Nephron (organoid): ENCODE results near the gene CACNA2D4.

Experiments
- H3K27ac Mint-ChIP-seq, 3 experiments: 2 replicates each; pipeline ENCODE4 v1.8.0; 2020; ENCODE audit warnings: mixed read lengths in 3 of 3, mild to moderate bottlenecking in 2 of 3, moderate library complexity in 1 of 3
- H3K27me3 Mint-ChIP-seq: 2 replicates; pipeline ENCODE4 v1.8.0; 2021; ENCODE audit warnings: low read depth, mild to moderate bottlenecking, moderate library complexity, mixed read lengths
- H3K36me3 Mint-ChIP-seq: 2 replicates; pipeline ENCODE4 v1.8.0; 2020; ENCODE audit warnings: low read depth, mixed read lengths
- H3K4me1 Mint-ChIP-seq: 2 replicates; pipeline ENCODE4 v1.8.0; 2020; ENCODE audit warnings: mixed read lengths
- H3K4me3 Mint-ChIP-seq, 3 experiments: 2 replicates each; pipeline ENCODE4 v1.8.0; 2020; ENCODE audit warnings: mild to moderate bottlenecking in 3 of 3, mixed read lengths in 3 of 3, moderate library complexity in 2 of 3
- H3K9me3 Mint-ChIP-seq: 2 replicates; pipeline ENCODE4 v1.8.0; 2020; ENCODE audit warnings: mixed read lengths
- CTCF ChIP-seq, 3 experiments: fragments of 200-600 bp; sonication (generic); IDR thresholded peaks; one replicate each; pipeline ENCODE4 v1.5.0; 2021; ENCODE audit warnings: antibody characterized with exemption in 3 of 3; ENCODE audit not compliant: unreplicated experiment in 3 of 3

The CACNA2D4 gene

GRCh38 chr12:1838205-1838993, 80.1 kb downstream of the CACNA2D4 start:
- H3K4me1 Mint-ChIP-seq = peaks cover 19% of the 10 kb centered on the region
- H3K36me3 Mint-ChIP-seq = no peaks in the 10 kb centered on the region
- H3K4me3 Mint-ChIP-seq = no peak overlapping the region
- peaks cover 53% of the 10 kb centered on the region for H3K27me3 Mint-ChIP-seq
- H3K27ac Mint-ChIP-seq = peak overlapping the region in 1 of 3 experiments; percentile 24
- no peak for TF ChIP-seq CTCF (IDR thresholded peaks at IDR 0.05; ENCODE audit: unreplicated experiment in 3 of 3)
- H3K9me3 Mint-ChIP-seq = no peaks in the 10 kb centered on the region

GRCh38 chr12:1837541-1838204, 80.8 kb downstream of the CACNA2D4 start:
- no peaks in the 10 kb centered on the region for H3K36me3 Mint-ChIP-seq
- no peak overlapping the region for H3K27ac Mint-ChIP-seq

GRCh38 chr12:1836854-1837421, 81.5 kb downstream of the CACNA2D4 start:
- Mint-ChIP-seq H3K9me3 (no peaks in the 10 kb centered on the region), H3K36me3 (no peaks in the 10 kb centered on the region), H3K27me3 (peaks cover 59% of the 10 kb centered on the region), H3K27ac (no peak overlapping the region), H3K4me1 (peaks cover 19% of the 10 kb centered on the region), H3K4me3 (no peak overlapping the region)
- TF ChIP-seq CTCF (IDR thresholded peaks at IDR 0.05; ENCODE audit: unreplicated experiment in 3 of 3) = no peak

More at GRCh38 chr12:1837541-1838204, 80.8 kb downstream of the CACNA2D4 start:
- H3K27me3 Mint-ChIP-seq = peaks cover 59% of the 10 kb centered on the region
- no peak overlapping the region for H3K4me3 Mint-ChIP-seq
- no peaks in the 10 kb centered on the region for H3K9me3 Mint-ChIP-seq
- no peak for TF ChIP-seq CTCF (IDR thresholded peaks at IDR 0.05; ENCODE audit: unreplicated experiment in 3 of 3)
- peaks cover 19% of the 10 kb centered on the region for H3K4me1 Mint-ChIP-seq

GRCh38 chr12:1836241-1836803, 82.1 kb downstream of the CACNA2D4 start:
- H3K4me1 Mint-ChIP-seq = peaks cover 19% of the 10 kb centered on the region
- H3K9me3 Mint-ChIP-seq = no peaks in the 10 kb centered on the region
- no peak overlapping the region for H3K4me3 Mint-ChIP-seq
- no peaks in the 10 kb centered on the region for H3K36me3 Mint-ChIP-seq
- peaks cover 56% of the 10 kb centered on the region for H3K27me3 Mint-ChIP-seq
- TF ChIP-seq CTCF (IDR thresholded peaks at IDR 0.05; ENCODE audit: unreplicated experiment in 3 of 3) = no peak
- H3K27ac Mint-ChIP-seq = no peak overlapping the region

GRCh38 chr12:1835211-1836131, 83.0 kb downstream of the CACNA2D4 start:
- no peak for TF ChIP-seq CTCF (IDR thresholded peaks at IDR 0.05; ENCODE audit: unreplicated experiment in 3 of 3)
- H3K9me3 Mint-ChIP-seq = no peaks in the 10 kb centered on the region
- H3K27ac Mint-ChIP-seq = no peak overlapping the region
- H3K4me1 Mint-ChIP-seq = peaks cover 23% of the 10 kb centered on the region
- H3K27me3 Mint-ChIP-seq = peaks cover 59% of the 10 kb centered on the region
- no peaks in the 10 kb centered on the region for H3K36me3 Mint-ChIP-seq
- H3K4me3 Mint-ChIP-seq = no peak overlapping the region
